Endothelial cell of umbilical vein (primary cell): Measurements from ENCODE around the gene FOXO1. TPM values are rescaled to one million over a fixed set of nuclear protein-coding genes. Genes with fewer than 3 reads are reported as not detected.

Experiments
- BruUV-seq: library from RNA; stranded (reverse); fragments of 400-500 nt; replicated peaks from 2 replicates; lab custom pipeline; 2021; lab: Mats Ljungman, UMichigan
- CTCF ChIA-PET: fragments of 300-600, 350-600 bp; sonication (Branson Sonifier 250); formaldehyde crosslinking; loops from one replicate; lab custom pipeline; 2021; ENCODE audit warnings: antibody characterized with exemption, inconsistent platforms; lab: Charles Lee
- POLR2A ChIA-PET: fragments of 300-600, 350-600 bp; sonication (Branson Sonifier 250); formaldehyde crosslinking; loops from one replicate; lab custom pipeline; 2021; ENCODE audit warnings: antibody characterized with exemption, inconsistent platforms; lab: Charles Lee
- DNase-seq: peaks from one replicate; pipeline ENCODE4 v3.0.0-alpha.2; 2011; ENCODE audit warnings: low read depth, low spot score
- FAIRE-seq: peaks from 2 replicates; lab custom pipeline; 2011; peaks lifted over from hg19 to GRCh38; lab: Jason Lieb, UNC
- H2AFZ ChIP-seq: 2 replicates; pipeline ENCODE4 v1.6.0; 2012; ENCODE audit warnings: low read depth, low read length, control low read depth, inconsistent platforms
- H3K27ac ChIP-seq: 2 replicates; pipeline ENCODE4 v1.5.1; 2011; ENCODE audit warnings: low read depth, mild to moderate bottlenecking, control low read depth, low read length, moderate library complexity; ENCODE audit not compliant: insufficient read depth
- H3K27me3 ChIP-seq, 2 experiments: 2 replicates each; pipeline versions ENCODE4 v1.6.0 to v1.6.1; 2011; ENCODE audit warnings: low read length in 2 of 2, mixed read lengths in 1 of 2; ENCODE audit not compliant: control insufficient read depth in 2 of 2, insufficient read depth in 2 of 2
- H3K36me3 ChIP-seq, 2 experiments: 2 replicates in 1 of 2; 3 replicates in 1 of 2; pipeline ENCODE4 v1.5.1; 2011; ENCODE audit warnings: low read length in 2 of 2, mild to moderate bottlenecking in 1 of 2, moderate library complexity in 1 of 2; ENCODE audit not compliant: control insufficient read depth in 2 of 2, insufficient read depth in 2 of 2; ENCODE audit errors: extremely low read depth in 1 of 2
- H3K4me1 ChIP-seq: 3 replicates; pipeline ENCODE4 v1.5.1; 2011; ENCODE audit warnings: mild to moderate bottlenecking, low read length; ENCODE audit not compliant: control insufficient read depth, insufficient read depth; ENCODE audit errors: extremely low read depth
- H3K4me2 ChIP-seq: 2 replicates; pipeline ENCODE4 v1.6.1; 2011; ENCODE audit warnings: low read length, control low read depth, mixed read lengths; ENCODE audit not compliant: insufficient read depth
- H3K4me3 ChIP-seq, 3 experiments: fragments of 200-600 bp in 1 of 3; sonication (generic), shearing (Covaris generic) in 1 of 3; replicated peaks in 1 of 3; 2 replicates each; pipeline ENCODE4 v1.5.1; 2011 to 2016; ENCODE audit warnings: control low read depth in 3 of 3, low read length in 3 of 3, mild to moderate bottlenecking in 2 of 3, inconsistent platforms in 1 of 3, low read depth in 1 of 3, moderate library complexity in 1 of 3; ENCODE audit not compliant: insufficient read depth in 1 of 3
- H3K79me2 ChIP-seq: 2 replicates; pipeline ENCODE4 v1.6.0; 2012; ENCODE audit warnings: low read length, inconsistent platforms; ENCODE audit not compliant: control insufficient read depth, insufficient read depth
- H3K9ac ChIP-seq: replicated peaks from 2 replicates; pipeline ENCODE3; 2011; ENCODE audit warnings: low read length, control low read depth; ENCODE audit not compliant: insufficient read depth; ENCODE audit errors: extremely low read depth
- H3K9me1 ChIP-seq: replicated peaks from 3 replicates; pipeline ENCODE4 v1.6.0; 2011; ENCODE audit warnings: mild to moderate bottlenecking, low read length; ENCODE audit not compliant: control insufficient read depth, insufficient read depth; ENCODE audit errors: extremely low read depth
- H3K9me3 ChIP-seq: replicated peaks from 2 replicates; pipeline ENCODE4 v1.5.1; 2012; ENCODE audit warnings: low read length, inconsistent platforms; ENCODE audit not compliant: control insufficient read depth, insufficient read depth
- H4K20me1 ChIP-seq: replicated peaks from 2 replicates; pipeline ENCODE3; 2011; ENCODE audit warnings: mild to moderate bottlenecking, low read length; ENCODE audit not compliant: control insufficient read depth, insufficient read depth; ENCODE audit errors: extremely low read depth
- CTCF ChIP-seq, 2 donors: IDR thresholded peaks; 1 replicate in 1 of 2; 2 replicates in 1 of 2; pipeline ENCODE4 v1.5.1; 2011; ENCODE audit warnings: low read length in 2 of 2, mild to moderate bottlenecking in 2 of 2, moderate library complexity in 2 of 2, control low read depth in 1 of 2, inconsistent platforms in 1 of 2, low read depth in 1 of 2; ENCODE audit not compliant: insufficient read depth in 1 of 2; ENCODE audit errors: extremely low read depth in 1 of 2
- EZH2 ChIP-seq: IDR thresholded peaks from 2 replicates; pipeline ENCODE4 v1.6.1; 2012; ENCODE audit warnings: borderline replicate concordance, low read depth, mild to moderate bottlenecking, moderate library complexity, low read length, inconsistent platforms; ENCODE audit not compliant: severe bottlenecking
- FOS ChIP-seq: IDR thresholded peaks from 2 replicates; pipeline ENCODE4 v1.6.1; 2011; ENCODE audit warnings: mild to moderate bottlenecking, low read length, moderate library complexity, borderline replicate concordance; ENCODE audit not compliant: insufficient read depth
- GATA2 ChIP-seq: IDR thresholded peaks from 2 replicates; pipeline ENCODE4 v1.7.0; 2011; ENCODE audit warnings: low read depth, mild to moderate bottlenecking, moderate library complexity, mixed read lengths, low read length; ENCODE audit not compliant: insufficient read length, insufficient read depth
- JUN ChIP-seq: IDR thresholded peaks from 2 replicates; pipeline ENCODE4 v1.6.1; 2011; ENCODE audit warnings: borderline replicate concordance, low read depth; ENCODE audit not compliant: insufficient read length, insufficient read depth
- MAX ChIP-seq: IDR thresholded peaks from 2 replicates; pipeline ENCODE4 v1.6.1; 2011; ENCODE audit not compliant: insufficient read depth, insufficient read length
- MYC ChIP-seq: IDR thresholded peaks from one replicate; pipeline ENCODE4 v1.6.1; 2011; ENCODE audit warnings: mild to moderate bottlenecking, low read depth, low read length
- POLR2A ChIP-seq: IDR thresholded peaks from 2 replicates; pipeline ENCODE4 v1.6.1; 2012; ENCODE audit warnings: low read depth, mild to moderate bottlenecking, control low read depth, low read length
- POLR2AphosphoS5 ChIP-seq: IDR thresholded peaks from 2 replicates; pipeline ENCODE4 v1.6.1; 2012; ENCODE audit warnings: low read depth, mild to moderate bottlenecking, control low read depth, low read length, moderate library complexity; ENCODE audit not compliant: insufficient read depth
- dilution Hi-C: fragments of 300-500 bp; cut with MboI; formaldehyde crosslinking; loops from one replicate; pipeline ENCODE4 v1.15.0; 2019; ENCODE audit warnings: low sequenced_read_pairs; ENCODE audit not compliant: extremely low pct_ligation_motif_present
- intact Hi-C: fragments of 100-400 bp; cut with micrococcal nuclease; formaldehyde crosslinking; loops from one replicate; pipeline ENCODE4 v1.10.0; 2022
- polyA plus RNA-seq, 4 experiments: library from polyadenylated mRNA; depleted of rRNA in 3 of 4; stranded (reverse) in 3 of 4; unstranded in 1 of 4; fragments of >200 nt; gene quantifications; 2 replicates each; pipeline versions ENCODE4 v1.2.1 to v1.2.3, GENCODE V29; 2011 to 2012; ENCODE audit warnings: missing spikeins in 1 of 4
- total RNA-seq: library from RNA; stranded (reverse); gene quantifications from 2 replicates; pipeline ENCODE4 v1.2.3, GENCODE V29; 2021

Gene FOXO1
- total and polyA plus RNA-seq, 2 donors (not counting 3 experiments of a cell fraction or from before 2014, with no cell fraction given) = 44.7 to 48.5 TPM

GRCh38 chr13:40679480-40679985 is 13.1 kb upstream of the FOXO1 start:
- no peaks in the 10 kb centered on the region for H3K36me3 ChIP-seq
- BruUV-seq = no TSS peak
- no peaks in the 10 kb centered on the region for H3K79me2 ChIP-seq
- no peaks in the 10 kb centered on the region for H4K20me1 ChIP-seq
- H3K27me3 ChIP-seq = no peaks in the 10 kb centered on the region
- intact Hi-C loops = no loop called here
- no peaks in the 10 kb centered on the region for H3K9me3 ChIP-seq
- no peak overlapping the region for H3K27ac ChIP-seq
- peaks cover 22% of the 10 kb centered on the region for H3K4me1 ChIP-seq
- no peak overlapping the region for H3K9ac ChIP-seq
- FAIRE-seq (no peak), DNase-seq (no peak)
- dilution Hi-C loops = no loop called here
- no peak overlapping the region for H3K4me3 ChIP-seq
- ChIA-PET POLR2A (no interaction called here), CTCF (interaction anchor here (0.8 to 6.1 kb wide), 2 partner anchors 11 to 610 kb away, joined by 3 to 66 read pairs; no protein-coding TSS in a partner anchor)
- H2AFZ ChIP-seq = no peak overlapping the region
- H3K9me1 ChIP-seq = no peaks in the 10 kb centered on the region
- H3K4me2 ChIP-seq = no peak overlapping the region
- no peak for TF ChIP-seq JUN
- no peak for TF ChIP-seq MYC
- TF ChIP-seq CTCF (IDR thresholded peaks at IDR 0.05; ENCODE audit: extremely low read depth in 1 of 2, insufficient read depth in 1 of 2, low read depth in 1 of 2, low read length in 2 of 2) = no peak
- TF ChIP-seq FOS = no peak
- TF ChIP-seq POLR2AphosphoS5 = no peak
- TF ChIP-seq GATA2 = no peak
- TF ChIP-seq MAX = no peak
- TF ChIP-seq POLR2A = no peak
- TF ChIP-seq EZH2 = no peak
